Measurements from ENCODE around the gene EYA2.

DNA sequence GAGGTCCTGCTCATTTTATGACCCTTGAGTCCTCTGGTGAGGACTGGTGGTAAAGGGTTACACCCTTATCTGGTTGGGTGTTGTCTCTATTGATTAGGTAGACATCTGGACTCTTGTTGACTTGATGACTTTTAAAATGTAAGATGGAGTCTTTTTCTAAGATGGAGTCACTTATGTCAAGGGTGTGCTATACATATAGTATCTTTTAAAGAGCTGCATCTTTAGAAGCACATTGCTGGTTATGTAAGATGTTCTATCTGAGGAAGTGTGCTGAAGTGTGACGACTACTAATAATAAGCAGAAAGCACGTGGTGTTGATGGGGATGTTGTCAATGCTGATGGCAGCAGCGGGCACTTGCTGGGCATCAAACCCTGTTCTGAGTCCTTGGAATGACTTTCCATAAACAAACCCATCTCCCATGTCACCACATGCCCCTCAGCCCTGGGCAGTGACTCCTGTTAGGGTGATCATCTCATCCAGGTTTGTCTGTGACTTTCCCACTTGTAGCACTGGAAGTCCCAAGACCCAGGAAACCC is 229.6 kb downstream of the EYA2 start:
- TF ChIP-seq EZH2 (IDR thresholded peaks at IDR 0.05; ENCODE audit: low read length) = no peak
- TF ChIP-seq, protein P1, sequence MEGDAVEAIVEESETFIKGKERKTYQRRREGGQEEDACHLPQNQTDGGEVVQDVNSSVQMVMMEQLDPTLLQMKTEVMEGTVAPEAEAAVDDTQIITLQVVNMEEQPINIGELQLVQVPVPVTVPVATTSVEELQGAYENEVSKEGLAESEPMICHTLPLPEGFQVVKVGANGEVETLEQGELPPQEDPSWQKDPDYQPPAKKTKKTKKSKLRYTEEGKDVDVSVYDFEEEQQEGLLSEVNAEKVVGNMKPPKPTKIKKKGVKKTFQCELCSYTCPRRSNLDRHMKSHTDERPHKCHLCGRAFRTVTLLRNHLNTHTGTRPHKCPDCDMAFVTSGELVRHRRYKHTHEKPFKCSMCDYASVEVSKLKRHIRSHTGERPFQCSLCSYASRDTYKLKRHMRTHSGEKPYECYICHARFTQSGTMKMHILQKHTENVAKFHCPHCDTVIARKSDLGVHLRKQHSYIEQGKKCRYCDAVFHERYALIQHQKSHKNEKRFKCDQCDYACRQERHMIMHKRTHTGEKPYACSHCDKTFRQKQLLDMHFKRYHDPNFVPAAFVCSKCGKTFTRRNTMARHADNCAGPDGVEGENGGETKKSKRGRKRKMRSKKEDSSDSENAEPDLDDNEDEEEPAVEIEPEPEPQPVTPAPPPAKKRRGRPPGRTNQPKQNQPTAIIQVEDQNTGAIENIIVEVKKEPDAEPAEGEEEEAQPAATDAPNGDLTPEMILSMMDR (optimal IDR thresholded peaks at IDR 0.05 in 1 of 3, IDR thresholded peaks at IDR 0.05 in 1 of 3, conservative IDR thresholded peaks at IDR 0.05 in 1 of 3; ENCODE audit: extremely low read depth in 1 of 3, insufficient read depth in 2 of 3, low read length in 3 of 3) = no peak
